HG02840 (cell line): ENCODE measurements around the gene HMCN2.
"Not testable (repeated sequence)": the region's sequence is repeated elsewhere in the genome, so short reads cannot be mapped to it uniquely, and the experiment has no call there.

ENCODE experiments used
- ATAC-seq: cut with Tn5 transposase; IDR thresholded peaks from one replicate; pipeline ENCODE4 v1.9.1; 2021; ENCODE audit warnings: mild to moderate bottlenecking, moderate library complexity, moderate number of reproducible peaks; ENCODE audit not compliant: unreplicated experiment, low FRiP score

The HMCN2 gene

GRCh38 chr9:130239741-130240241 lies 25.8 kb upstream of the HMCN2 start:
- ATAC-seq, result no peak

- ATAC-seq, result no peak
Observed at GRCh38 chr9:130240410-130241197, 25.0 kb upstream of the HMCN2 start.

- ATAC-seq, result no peak
Observed at GRCh38 chr9:130241198-130241535, 24.4 kb upstream of the HMCN2 start.

- no peak for ATAC-seq
Observed at GRCh38 chr9:130242270-130243014, 23.1 kb upstream of the HMCN2 start.

- no peak for ATAC-seq
Observed at GRCh38 chr9:130243015-130243881, 22.3 kb upstream of the HMCN2 start.

- ATAC-seq, result no peak
Observed at GRCh38 chr9:130243882-130244170, 21.7 kb upstream of the HMCN2 start.

GRCh38 chr9:130244548-130245165 lies 20.9 kb upstream of the HMCN2 start:
- no peak for ATAC-seq

- no peak for ATAC-seq
Observed at GRCh38 chr9:130245474-130245873, 20.1 kb upstream of the HMCN2 start.

GRCh38 chr9:130246126-130246525 lies 19.4 kb upstream of the HMCN2 start:
- no peak for ATAC-seq

GRCh38 chr9:130254747-130255630 lies 10.6 kb upstream of the HMCN2 start:
- no peak for ATAC-seq

GRCh38 chr9:130255631-130256134 lies 9.9 kb upstream of the HMCN2 start:
- ATAC-seq, result no peak

- ATAC-seq, result no peak
Observed at GRCh38 chr9:130256644-130257043, 8.9 kb upstream of the HMCN2 start.

- not testable (repeated sequence) for ATAC-seq
Observed at GRCh38 chr9:130258137-130258536, 7.4 kb upstream of the HMCN2 start.

GRCh38 chr9:130259044-130259443 lies 6.5 kb upstream of the HMCN2 start:
- ATAC-seq, result no peak

GRCh38 chr9:130260816-130261765 lies 4.5 kb upstream of the HMCN2 start:
- no peak for ATAC-seq

GRCh38 chr9:130262061-130262745 lies 3.4 kb upstream of the HMCN2 start:
- ATAC-seq, result no peak

GRCh38 chr9:130262771-130263170 lies 2.8 kb upstream of the HMCN2 start:
- ATAC-seq, result no peak
